Panc1 (cell line): ENCODE measurements around the gene OAT. TPM values are rescaled to one million over a fixed set of nuclear protein-coding genes. Genes with fewer than 3 reads are reported as not detected.

Experiments used
- ATAC-seq: fragments of 200-7000 bp; cut with Tn5 transposase; 2 replicates; pipeline ENCODE4 v1.9.1; 2020; ENCODE audit warnings: mild to moderate bottlenecking, moderate library complexity
- BruUV-seq: library from RNA; stranded (reverse); fragments of 400-500 nt; replicated peaks from 2 replicates; lab custom pipeline; 2021; lab: Mats Ljungman, UMichigan
- CTCF ChIA-PET: fragments of 300-600 bp; sonication (Branson Sonifier 250); formaldehyde crosslinking; loops from one replicate; lab custom pipeline; 2022; ENCODE audit warnings: antibody characterized with exemption; lab: Charles Lee
- POLR2A ChIA-PET: fragments of 300-600 bp; sonication (Branson Sonifier 250); formaldehyde crosslinking; loops from one replicate; lab custom pipeline; 2022; ENCODE audit warnings: antibody characterized with exemption; lab: Charles Lee
- DNase-seq: peaks from one replicate; pipeline ENCODE4 v3.0.0-alpha.2; 2010; ENCODE audit warnings: low read depth, low spot score
- H3K27ac ChIP-seq: 2 replicates; pipeline ENCODE4 v1.5.1; 2011; ENCODE audit warnings: mild to moderate bottlenecking, low read length, inconsistent platforms
- H3K27me3 ChIP-seq: fragments of 200-500 bp; sonication (Bioruptor generic); 2 replicates; pipeline ENCODE4 v1.6.0; 2014; ENCODE audit warnings: low read length, inconsistent platforms; ENCODE audit not compliant: control insufficient read depth, insufficient read depth
- H3K36me3 ChIP-seq: fragments of 200-500 bp; sonication (Bioruptor generic); 2 replicates; pipeline ENCODE4 v1.5.1; 2014; ENCODE audit warnings: inconsistent platforms, mild to moderate bottlenecking, low read length, moderate library complexity; ENCODE audit not compliant: control insufficient read depth, insufficient read depth
- H3K4me1 ChIP-seq: 2 replicates; pipeline ENCODE4 v1.5.1; 2011; ENCODE audit warnings: inconsistent platforms, mild to moderate bottlenecking, low read length, moderate library complexity; ENCODE audit not compliant: control insufficient read depth, insufficient read depth
- H3K4me3 ChIP-seq, 2 experiments: 2 replicates each; pipeline ENCODE4 v1.5.1; 2011 to 2012; ENCODE audit warnings: low read depth in 2 of 2, low read length in 2 of 2, mild to moderate bottlenecking in 2 of 2, inconsistent platforms in 1 of 2, moderate library complexity in 1 of 2
- H3K9me3 ChIP-seq: fragments of 200-500 bp; sonication (Bioruptor generic); 2 replicates; pipeline ENCODE4 v1.5.1; 2014; ENCODE audit warnings: low read depth, mild to moderate bottlenecking, inconsistent platforms, low read length, moderate library complexity; ENCODE audit not compliant: control insufficient read depth, insufficient read depth
- CTCF ChIP-seq: fragments of 450-650 bp; IDR thresholded peaks from 2 replicates; pipeline ENCODE4 v1.5.1; 2017; ENCODE audit warnings: mild to moderate bottlenecking
- POLR2AphosphoS5 ChIP-seq: IDR thresholded peaks from 2 replicates; pipeline ENCODE4 v1.6.1; 2012; ENCODE audit warnings: mild to moderate bottlenecking, low read depth, low read length, moderate library complexity
- REST ChIP-seq, 2 experiments: IDR thresholded peaks; 2 replicates each; pipeline ENCODE4 v1.6.1; 2011 to 2012; ENCODE audit warnings: low read depth in 2 of 2, control low read depth in 1 of 2, low read length in 1 of 2, mild to moderate bottlenecking in 1 of 2, moderate library complexity in 1 of 2; ENCODE audit not compliant: insufficient read depth in 1 of 2
- SIN3A ChIP-seq: IDR thresholded peaks from 2 replicates; pipeline ENCODE4 v1.6.1; 2012; ENCODE audit warnings: low read depth, mild to moderate bottlenecking, low read length, moderate library complexity, borderline replicate concordance; ENCODE audit not compliant: insufficient read depth
- TCF7L2 ChIP-seq: IDR thresholded peaks from 2 replicates; pipeline ENCODE4 v1.6.1; 2011; ENCODE audit warnings: mild to moderate bottlenecking, low read depth, low read length, inconsistent platforms
- in situ Hi-C: cut with HindIII; loops from 2 replicates; pipeline ENCODE4 v1.10.0; 2016; ENCODE audit warnings: low sequenced_read_pairs, low pct_unique_long_range_greater_than_20kb
- intact Hi-C: fragments of 100-400 bp; cut with micrococcal nuclease; formaldehyde crosslinking; loops from one replicate; pipeline ENCODE4 v1.10.0; 2022; ENCODE audit not compliant: unreplicated experiment
- total RNA-seq: library from RNA; stranded (reverse); gene quantifications from one replicate; pipeline ENCODE4 v1.2.1, GENCODE V29; 2021; ENCODE audit not compliant: unreplicated experiment

Gene OAT
- total RNA-seq, 1 experiment from 2014 or later, result 166 TPM

- CTCF ChIA-PET, result no interaction called here
- no peak for ATAC-seq
- Histone ChIP-seq H3K4me1 (peaks cover 15% of the 10 kb centered on the region), H3K36me3 (peaks cover 2% of the 10 kb centered on the region; the same call in 1 of the 2 replicates), H3K27me3 (peaks cover 65% of the 10 kb centered on the region), H3K4me3 (no peak overlapping the region), H3K27ac (no peak overlapping the region), H3K9me3 (no peaks in the 10 kb centered on the region)
- BruUV-seq, result no TSS peak
- in situ Hi-C loops, result no loop called here
- no peak for DNase-seq
- no peak for TF ChIP-seq TCF7L2
- no peak for TF ChIP-seq POLR2AphosphoS5
- no peak for TF ChIP-seq CTCF
- TF ChIP-seq REST (IDR thresholded peaks at IDR 0.05; ENCODE audit: insufficient read depth in 1 of 2, low read depth in 2 of 2, low read length in 1 of 2), result no peak
- no peak for TF ChIP-seq SIN3A
- intact Hi-C loops, result no loop called here
- POLR2A ChIA-PET, result interaction anchor here (0.6 kb wide), 1 partner anchor 23 kb away, joined by 4 read pairs; no protein-coding TSS in a partner anchor
These were observed 32.0 kb upstream of the OAT start for GRCh38 chr10:124450783-124451057.

GRCh38 chr10:124450012-124450782 is 31.5 kb upstream of the OAT start, which contains the start of gene NKX1-2:
Gene NKX1-2, minus strand, starts transcription at chr10:124450035. Its CDS starts 92 bp downstream, at chr10:124449943.
- DNase-seq (no peak), ATAC-seq (peak; percentile 80)
- Histone ChIP-seq H3K36me3 (peaks cover 2% of the 10 kb centered on the region; the same call in 1 of the 2 replicates), H3K9me3 (no peaks in the 10 kb centered on the region), H3K27me3 (peaks cover 66% of the 10 kb centered on the region), H3K4me1 (peaks cover 15% of the 10 kb centered on the region), H3K4me3 (peak within 1 kb of the TSS; percentile 29 to 39), H3K27ac (no peak within 1 kb of the TSS)
- intact Hi-C loops (no loop called here), in situ Hi-C loops (no loop called here)
- TF ChIP-seq POLR2AphosphoS5 (no peak), REST (IDR thresholded peaks at IDR 0.05; ENCODE audit: insufficient read depth in 1 of 2, low read depth in 2 of 2, low read length in 1 of 2) (no peak), CTCF (no peak), TCF7L2 (no peak), SIN3A (no peak)
- ChIA-PET CTCF (no interaction called here), POLR2A (interaction anchor here (0.6 kb wide), 1 partner anchor 24 kb away, joined by 4 read pairs; no protein-coding TSS in a partner anchor)
- no TSS peak for BruUV-seq
